Rectal smooth muscle tissue (tissue), 1 donor: ENCODE data around the gene DPEP3.

Experiments used
- H3K27ac ChIP-seq: one replicate; pipeline ENCODE4 v1.7.0; 2013; ENCODE audit warnings: low read depth, low read length, inconsistent platforms
- H3K27me3 ChIP-seq: one replicate; pipeline ENCODE4 v1.7.0; 2013; ENCODE audit warnings: low read length; ENCODE audit not compliant: control insufficient read depth, insufficient read depth
- H3K36me3 ChIP-seq: one replicate; pipeline ENCODE4 v1.7.0; 2013; ENCODE audit warnings: low read length; ENCODE audit not compliant: control insufficient read depth, insufficient read depth
- H3K4me1 ChIP-seq: one replicate; pipeline ENCODE4 v1.7.0; 2013; ENCODE audit warnings: low read length; ENCODE audit not compliant: control insufficient read depth, insufficient read depth
- H3K4me3 ChIP-seq: one replicate; pipeline ENCODE4 v1.7.0; 2013; ENCODE audit warnings: low read length
- H3K9ac ChIP-seq: one replicate; pipeline ENCODE4 v1.7.0; 2013; ENCODE audit warnings: low read length

The DPEP3 gene

DNA sequence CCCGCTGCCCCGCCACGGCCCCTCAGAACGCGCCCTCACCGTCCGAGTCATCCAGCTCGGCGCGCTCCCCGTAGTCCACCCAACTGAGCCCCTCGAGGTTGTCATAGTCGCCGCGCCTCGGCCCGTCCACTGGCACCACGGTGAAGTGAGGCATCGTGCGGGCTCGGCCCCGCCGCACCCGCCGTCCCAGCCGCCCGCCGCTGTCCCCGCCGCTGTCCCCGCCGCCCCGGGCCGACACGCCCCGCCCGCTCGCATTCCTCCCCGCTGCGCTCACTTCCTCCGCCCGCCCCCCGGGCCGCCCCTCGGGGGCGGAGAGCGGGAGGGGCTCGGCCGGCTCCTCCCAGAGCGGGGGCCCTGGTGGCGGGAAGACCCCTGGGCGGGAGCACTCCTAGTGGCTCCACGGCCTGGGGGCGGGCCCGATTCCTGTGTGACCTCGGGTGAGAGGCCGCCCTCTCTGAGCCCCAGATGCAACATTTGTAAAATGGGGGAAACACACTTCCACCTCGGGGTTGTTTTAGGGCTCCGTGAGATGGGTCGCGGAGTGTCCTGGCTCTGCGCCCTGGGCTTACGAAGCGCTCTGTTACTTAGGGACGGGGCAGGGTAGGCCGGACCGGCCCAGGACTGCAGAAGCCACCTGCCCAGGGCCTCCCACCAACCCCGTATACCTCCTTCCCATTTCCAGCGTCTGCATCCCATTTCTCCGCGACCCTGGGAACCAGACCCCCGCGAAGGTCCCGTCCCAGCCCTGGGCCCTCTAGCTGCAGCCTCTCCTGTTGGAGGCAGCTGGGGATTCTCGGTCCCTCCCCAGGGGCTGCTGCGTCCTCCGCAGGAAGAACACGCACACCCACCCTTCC lies 11.7 kb downstream of the DPEP3 start, which contains the start of gene SLC12A4:
TSS of gene SLC12A4 (minus strand) at position 238 of the 854 bp plus-strand sequence. CDS start at position 154, 84 bp downstream.
- peak within 1 kb of the TSS; percentile 98 for H3K27ac ChIP-seq
- H3K27me3 ChIP-seq, result peaks cover 3% of the 10 kb centered on the region
- no peaks in the 10 kb centered on the region for H3K36me3 ChIP-seq
- peak within 1 kb of the TSS; percentile 88 for H3K9ac ChIP-seq
- peaks cover 21% of the 10 kb centered on the region for H3K4me1 ChIP-seq
- peak within 1 kb of the TSS; percentile 86 for H3K4me3 ChIP-seq

DNA sequence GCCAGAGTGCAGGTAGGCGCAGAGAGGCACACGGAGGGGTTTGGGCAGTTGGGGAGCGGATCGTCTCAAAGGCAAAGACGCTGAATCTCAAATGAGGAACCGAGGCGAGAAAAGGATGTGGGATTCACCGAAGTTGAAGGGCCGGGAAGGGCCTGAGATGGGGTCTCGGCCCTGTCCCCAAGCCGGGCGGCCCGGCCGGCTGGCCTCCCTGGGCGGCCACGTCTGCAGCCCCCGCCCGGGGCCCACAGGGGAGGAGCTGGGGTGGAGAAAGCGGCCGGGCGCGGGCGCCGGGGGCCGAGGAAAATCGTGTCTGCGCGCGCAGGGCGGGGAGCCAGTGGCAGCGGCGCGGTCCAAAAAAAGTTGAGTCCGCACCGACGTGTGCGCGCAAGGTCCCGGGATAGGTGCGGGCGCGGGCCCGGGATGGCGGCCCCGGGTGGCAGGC lies 12.3 kb downstream of the DPEP3 start:
- peak overlapping the region; percentile 98 for H3K27ac ChIP-seq
- peaks cover 3% of the 10 kb centered on the region for H3K36me3 ChIP-seq
- H3K4me3 ChIP-seq, result peak overlapping the region; percentile 86
- H3K27me3 ChIP-seq, result peaks cover 3% of the 10 kb centered on the region
- peak overlapping the region; percentile 88 for H3K9ac ChIP-seq
- peaks cover 23% of the 10 kb centered on the region for H3K4me1 ChIP-seq

DNA sequence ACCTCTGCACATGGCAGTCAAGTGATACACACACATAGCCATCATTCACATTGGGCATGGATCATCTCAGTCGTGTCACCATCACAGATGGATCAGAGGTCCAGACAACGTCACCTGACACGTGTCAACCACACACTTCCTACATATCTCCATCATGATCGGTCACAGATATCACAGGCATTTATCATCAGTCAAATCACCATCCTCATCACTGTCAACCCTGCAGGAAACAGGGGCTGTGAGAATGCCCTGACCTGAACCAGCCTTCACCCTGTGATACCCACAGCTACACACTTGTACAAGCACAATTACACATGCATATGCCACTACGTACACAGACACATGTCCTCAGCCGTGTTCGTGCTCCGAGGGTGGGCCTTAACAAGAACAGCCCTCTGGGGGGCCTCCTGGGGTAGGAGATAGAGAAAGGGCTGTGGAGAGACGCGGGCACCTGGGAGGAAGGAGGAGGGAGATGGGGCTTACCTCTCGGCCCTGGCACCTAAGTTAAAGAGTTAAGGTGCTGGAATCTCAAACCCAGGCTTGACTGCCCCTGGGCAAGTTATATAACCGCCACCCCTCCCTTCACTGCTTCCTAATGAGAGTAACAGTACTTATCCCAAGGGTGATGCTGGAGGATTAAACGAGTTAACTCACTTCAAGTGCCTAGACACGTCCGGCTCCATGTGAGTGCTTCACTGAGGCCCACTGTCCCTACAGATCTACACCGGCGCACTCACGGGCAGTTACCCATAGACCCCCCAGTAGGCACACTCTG lies 12.9 kb downstream of the DPEP3 start:
- H3K4me3 ChIP-seq, result peak overlapping the region; percentile 86
- H3K36me3 ChIP-seq, result peaks cover 8% of the 10 kb centered on the region
- H3K9ac ChIP-seq, result peak overlapping the region; percentile 88
- peaks cover 23% of the 10 kb centered on the region for H3K4me1 ChIP-seq
- peaks cover 3% of the 10 kb centered on the region for H3K27me3 ChIP-seq
- peak overlapping the region; percentile 98 for H3K27ac ChIP-seq

DNA sequence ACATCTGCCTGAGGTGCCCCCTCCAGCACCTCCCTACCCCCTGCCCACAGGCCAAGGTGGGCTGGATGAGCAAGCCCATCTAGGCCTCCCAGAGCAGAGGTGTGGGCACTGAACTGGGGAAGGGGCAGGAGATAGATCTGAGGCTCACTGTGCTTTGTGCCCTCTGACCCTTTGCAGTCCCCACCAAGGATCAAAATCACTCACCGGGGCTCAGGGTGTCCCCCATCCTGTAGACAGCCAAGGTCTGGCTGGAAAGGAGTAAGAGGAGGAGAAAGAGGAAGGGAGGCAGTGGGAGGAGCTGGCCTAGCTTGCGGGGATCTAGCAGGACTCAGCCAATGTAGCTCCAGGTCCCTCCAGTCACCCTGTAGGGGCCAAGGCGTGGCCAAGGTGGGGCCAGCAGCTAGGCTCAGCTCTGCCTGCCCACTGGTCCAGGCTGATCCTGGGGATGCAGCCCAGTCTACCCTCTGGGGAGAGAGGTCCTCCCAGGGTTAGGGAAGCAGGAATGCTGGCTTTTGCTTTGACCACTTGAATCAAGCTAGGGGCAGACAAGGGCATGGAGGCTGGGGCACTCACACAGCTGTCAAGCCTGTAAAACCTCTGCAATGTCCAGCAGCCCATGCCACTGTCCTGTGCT lies 13.6 kb downstream of the DPEP3 start:
- H3K27ac ChIP-seq, result peak overlapping the region; percentile 98
- H3K27me3 ChIP-seq, result peaks cover 3% of the 10 kb centered on the region
- peak overlapping the region; percentile 86 for H3K4me3 ChIP-seq
- no peak overlapping the region for H3K9ac ChIP-seq
- peaks cover 15% of the 10 kb centered on the region for H3K36me3 ChIP-seq
- peaks cover 23% of the 10 kb centered on the region for H3K4me1 ChIP-seq

DNA sequence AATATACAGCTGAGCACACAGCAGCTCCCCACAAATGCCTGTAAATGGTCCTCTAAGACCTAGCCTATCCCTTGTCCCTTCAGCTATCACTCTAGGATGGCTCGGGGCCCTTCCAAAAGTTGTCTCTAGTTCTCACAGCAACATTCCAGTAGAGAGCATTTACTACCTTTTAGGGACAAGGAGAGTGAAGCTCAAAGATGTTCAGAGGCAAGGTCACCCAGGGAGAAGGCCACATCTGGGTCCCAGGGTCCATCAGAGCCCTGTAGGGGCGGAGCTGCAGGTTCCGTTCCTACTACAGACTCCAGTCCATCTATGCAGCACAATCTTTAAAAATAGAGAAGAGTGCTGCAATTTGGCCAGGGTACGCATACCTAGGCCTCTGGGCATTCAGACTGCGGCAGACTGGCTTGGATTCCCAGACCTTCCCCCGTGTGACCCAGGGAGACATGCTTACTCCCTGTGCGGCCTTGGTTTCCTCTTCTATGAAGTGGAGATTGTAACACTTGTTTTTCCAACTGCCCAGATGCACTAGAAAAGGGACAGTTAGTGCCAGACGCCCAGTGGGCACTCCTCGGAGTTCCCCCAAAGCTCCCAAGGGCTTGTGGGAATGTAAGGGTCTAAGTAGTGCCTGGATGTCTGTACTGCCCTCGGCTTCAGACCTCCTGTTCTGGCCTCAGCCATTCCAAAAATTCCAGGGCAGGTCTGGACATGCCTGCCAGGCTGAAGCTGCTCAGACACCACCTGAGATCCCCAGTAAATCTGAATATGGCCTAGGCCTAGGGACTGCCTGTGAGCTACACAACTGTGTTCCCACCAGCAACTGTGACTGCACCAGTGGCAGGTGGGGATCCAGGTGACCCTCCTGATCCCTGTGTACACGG lies 14.4 kb downstream of the DPEP3 start:
- Histone ChIP-seq H3K27me3 (peaks cover 3% of the 10 kb centered on the region), H3K36me3 (peaks cover 20% of the 10 kb centered on the region), H3K4me1 (peaks cover 23% of the 10 kb centered on the region), H3K27ac (peak overlapping the region; percentile 98), H3K4me3 (peak overlapping the region; percentile 86), H3K9ac (no peak overlapping the region)

DNA sequence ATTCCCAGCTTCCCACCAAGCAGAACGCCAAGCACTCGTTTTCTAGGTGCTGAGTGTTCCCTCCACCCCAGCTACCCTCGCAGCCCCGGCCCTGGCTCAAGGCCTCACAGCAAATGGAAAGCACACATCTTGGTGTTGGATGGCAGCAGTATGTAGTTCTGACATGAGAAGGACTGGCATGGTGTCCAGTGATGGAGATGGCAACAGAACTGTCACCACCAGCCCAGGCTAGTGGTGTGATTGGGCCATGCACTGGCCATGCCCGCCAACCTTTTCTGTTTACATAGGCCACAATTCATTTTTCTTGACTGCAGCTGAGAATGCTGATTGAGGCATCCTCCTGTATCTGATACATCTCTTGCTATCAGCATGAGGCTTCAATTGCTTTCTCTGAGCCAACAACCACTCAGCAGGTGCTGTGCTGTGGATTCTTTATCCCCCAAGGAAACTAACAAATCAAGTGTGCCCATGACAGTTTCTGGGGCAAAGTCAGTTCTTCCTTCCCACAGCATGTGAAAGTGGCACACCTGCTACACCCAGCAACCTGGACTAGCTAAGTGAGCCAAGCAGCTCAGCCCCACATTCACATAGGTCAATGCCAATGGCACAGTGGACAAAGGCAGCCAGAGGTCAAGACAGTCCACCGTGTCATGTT lies 15.7 kb downstream of the DPEP3 start:
- Histone ChIP-seq H3K27me3 (peaks cover 3% of the 10 kb centered on the region), H3K36me3 (peaks cover 28% of the 10 kb centered on the region), H3K9ac (no peak overlapping the region), H3K4me1 (peaks cover 31% of the 10 kb centered on the region), H3K27ac (no peak overlapping the region), H3K4me3 (no peak overlapping the region)

DNA sequence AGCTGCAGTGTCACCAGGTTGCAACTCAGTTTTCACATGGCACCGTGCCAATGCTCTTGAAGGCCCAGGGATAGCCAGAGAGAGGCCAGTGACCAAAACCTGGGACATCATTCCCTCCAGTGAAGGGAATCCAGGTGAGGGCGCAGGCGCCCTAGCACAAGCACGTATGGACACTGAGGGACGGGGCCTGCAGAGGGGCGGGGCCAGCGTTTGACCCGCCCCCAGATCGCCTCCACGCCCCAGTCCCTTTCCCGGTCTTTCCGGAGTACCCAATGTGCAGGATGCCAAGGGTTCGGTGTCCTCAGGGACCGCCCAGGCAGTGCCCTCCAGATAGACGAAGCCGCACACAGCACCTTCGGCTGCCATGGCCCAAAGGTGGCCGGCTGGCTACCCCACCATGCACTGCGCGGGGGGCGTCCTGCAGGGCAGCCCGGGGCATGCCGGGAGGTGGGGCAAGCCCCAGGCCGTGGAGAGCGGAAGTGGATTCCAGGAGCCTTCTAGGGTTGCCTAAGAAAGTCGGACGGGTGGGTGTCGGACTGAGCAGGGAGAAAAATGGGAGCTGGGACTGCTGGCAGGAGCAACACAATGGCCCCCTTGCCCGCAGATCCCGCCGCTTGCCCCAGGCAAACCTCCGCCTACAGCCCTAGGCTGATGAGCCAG lies 16.5 kb downstream of the DPEP3 start:
- peaks cover 33% of the 10 kb centered on the region for H3K4me1 ChIP-seq
- H3K27me3 ChIP-seq, result peaks cover 3% of the 10 kb centered on the region
- no peak overlapping the region for H3K9ac ChIP-seq
- peak overlapping the region; percentile 3 for H3K4me3 ChIP-seq
- H3K36me3 ChIP-seq, result peaks cover 32% of the 10 kb centered on the region
- peak overlapping the region; percentile 33 for H3K27ac ChIP-seq

DNA sequence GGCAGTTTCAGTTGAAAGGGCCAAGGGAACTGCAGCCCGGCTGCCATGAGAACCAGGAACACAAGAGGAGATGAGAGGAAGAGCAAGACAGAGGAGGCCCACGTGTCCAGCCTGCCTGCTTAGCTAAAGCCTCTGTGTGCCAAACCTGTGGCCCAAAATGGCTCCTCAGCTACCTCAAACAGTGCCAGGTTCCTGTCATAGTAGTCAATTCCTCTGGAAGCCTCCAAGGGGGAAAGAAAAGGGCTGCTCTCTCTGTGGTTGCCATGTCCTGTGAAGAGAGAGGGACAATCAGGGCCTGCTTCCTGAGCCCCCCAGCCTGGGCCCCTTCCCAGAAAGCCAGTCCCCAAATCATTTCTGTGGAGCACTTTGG lies 17.0 kb downstream of the DPEP3 start:
- H3K27me3 ChIP-seq, result peaks cover 3% of the 10 kb centered on the region
- no peak overlapping the region for H3K4me3 ChIP-seq
- H3K27ac ChIP-seq, result peak overlapping the region; percentile 33
- peaks cover 33% of the 10 kb centered on the region for H3K4me1 ChIP-seq
- no peak overlapping the region for H3K9ac ChIP-seq
- H3K36me3 ChIP-seq, result peaks cover 34% of the 10 kb centered on the region

DNA sequence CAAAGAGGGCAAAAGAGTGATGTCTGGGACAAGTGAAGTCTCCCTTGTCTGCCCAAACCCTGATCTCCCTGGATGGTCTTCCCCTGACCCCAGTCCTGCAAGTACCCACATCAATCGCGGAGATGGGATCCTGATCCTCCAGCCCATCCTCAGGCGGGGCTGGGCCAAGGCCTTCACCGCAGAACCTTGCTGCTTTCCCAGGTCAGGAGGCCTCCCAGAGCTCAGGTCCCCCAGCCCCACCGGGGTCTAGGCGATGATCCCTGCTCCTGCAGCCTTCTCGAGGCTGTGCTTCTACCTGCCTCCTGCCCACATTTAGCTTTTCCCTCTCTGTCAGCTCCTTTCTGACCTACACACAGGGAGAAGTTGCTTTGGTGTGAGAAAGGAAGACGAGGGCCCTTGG lies 18.2 kb downstream of the DPEP3 start:
- Histone ChIP-seq H3K4me1 (peaks cover 32% of the 10 kb centered on the region), H3K27me3 (no peaks in the 10 kb centered on the region), H3K27ac (no peak overlapping the region), H3K36me3 (peaks cover 41% of the 10 kb centered on the region), H3K4me3 (no peak overlapping the region), H3K9ac (no peak overlapping the region)

DNA sequence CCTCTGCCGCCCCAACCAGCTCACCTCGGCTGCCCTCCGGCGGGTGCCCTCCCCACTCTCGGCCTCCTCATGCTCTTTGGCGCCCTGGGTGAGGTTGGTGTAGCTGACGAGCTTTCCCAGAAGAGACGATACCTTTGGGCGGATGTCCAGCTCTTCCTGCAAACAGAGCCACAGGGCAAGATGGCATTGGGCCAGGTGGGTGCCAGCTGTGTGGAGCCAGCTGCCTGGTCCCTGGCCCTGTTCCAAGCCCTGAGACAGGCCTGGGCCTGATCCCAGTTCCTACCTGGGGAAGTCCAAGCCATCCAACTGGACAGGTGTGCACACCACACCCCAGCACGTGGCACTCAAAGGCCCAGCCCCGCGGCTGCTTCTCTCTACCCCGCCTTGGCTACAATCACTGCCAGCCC lies 18.7 kb downstream of the DPEP3 start:
- no peak overlapping the region for H3K27ac ChIP-seq
- peaks cover 26% of the 10 kb centered on the region for H3K4me1 ChIP-seq
- H3K27me3 ChIP-seq, result no peaks in the 10 kb centered on the region
- H3K9ac ChIP-seq, result no peak overlapping the region
- H3K36me3 ChIP-seq, result peaks cover 41% of the 10 kb centered on the region
- no peak overlapping the region for H3K4me3 ChIP-seq
